Stimulated activated CD8-positive, alpha-beta memory T cell treated with anti-CD3 and anti-CD28 coated beads, Interleukin-15, amount 100 ng/mL, for 48 hours (primary cell): Measurements from ENCODE around the gene MBD6.
"Not testable (repeated sequence)": the region's sequence is repeated elsewhere in the genome, so short reads cannot be mapped to it uniquely, and the experiment has no call there.

Experiments
- DNase-seq, 2 donors: peaks; one replicate each; pipeline ENCODE4 v3.0.0-alpha.2; 2020; ENCODE audit warnings: low read depth in 2 of 2

The MBD6 gene

GRCh38 chr12:57550641-57551549 is 28.3 kb downstream of the MBD6 start:
- no peak for DNase-seq

- DNase-seq, result no peak
Observed at GRCh38 chr12:57551637-57552305, 29.1 kb downstream of the MBD6 start.

GRCh38 chr12:57552306-57552651 is 29.7 kb downstream of the MBD6 start:
- no peak for DNase-seq

GRCh38 chr12:57552835-57553313 is 30.2 kb downstream of the MBD6 start:
- DNase-seq, result no peak

DNA sequence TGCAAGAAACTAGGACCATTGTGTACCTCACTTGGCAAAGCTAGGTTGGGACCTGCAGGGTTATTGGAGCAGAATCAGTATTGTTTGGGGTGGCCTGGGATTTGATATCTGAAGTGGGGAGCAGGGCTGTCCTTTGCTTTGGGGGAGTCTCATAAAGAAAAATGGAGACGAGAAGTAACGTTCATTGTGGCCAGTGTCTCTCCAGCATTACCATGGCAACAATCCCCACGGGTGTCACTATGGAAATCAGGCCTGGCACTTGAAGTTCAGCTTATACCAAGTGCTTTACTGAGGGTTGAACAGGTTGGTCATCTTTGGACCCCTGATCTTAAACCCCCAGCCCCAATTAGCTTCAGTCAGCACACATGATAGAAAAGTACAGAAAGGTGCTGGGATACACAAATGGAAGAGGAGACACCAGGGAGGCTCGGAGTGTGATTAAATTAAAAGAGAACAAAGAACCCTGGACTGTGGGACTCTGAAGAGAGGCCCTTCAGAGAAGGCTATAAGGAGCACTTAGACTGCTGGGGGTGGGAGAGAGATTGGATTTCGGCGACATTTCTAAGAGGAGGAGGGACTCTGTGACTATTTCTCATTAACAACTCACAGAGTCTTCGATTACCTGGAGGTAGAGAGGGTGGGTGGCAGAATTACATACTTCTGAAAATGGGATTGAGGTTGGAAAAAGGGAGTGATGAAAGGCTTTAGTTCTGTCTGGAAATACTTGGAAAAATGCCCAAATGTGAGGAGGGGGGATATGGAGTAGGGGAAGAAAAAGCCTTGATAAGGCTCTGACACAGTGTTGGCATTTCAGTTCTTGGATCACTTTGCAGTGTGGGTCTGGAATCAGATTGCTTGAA is 30.9 kb downstream of the MBD6 start:
- DNase-seq, result no peak

GRCh38 chr12:57554453-57554852 is 31.8 kb downstream of the MBD6 start:
- DNase-seq, result no peak

DNA sequence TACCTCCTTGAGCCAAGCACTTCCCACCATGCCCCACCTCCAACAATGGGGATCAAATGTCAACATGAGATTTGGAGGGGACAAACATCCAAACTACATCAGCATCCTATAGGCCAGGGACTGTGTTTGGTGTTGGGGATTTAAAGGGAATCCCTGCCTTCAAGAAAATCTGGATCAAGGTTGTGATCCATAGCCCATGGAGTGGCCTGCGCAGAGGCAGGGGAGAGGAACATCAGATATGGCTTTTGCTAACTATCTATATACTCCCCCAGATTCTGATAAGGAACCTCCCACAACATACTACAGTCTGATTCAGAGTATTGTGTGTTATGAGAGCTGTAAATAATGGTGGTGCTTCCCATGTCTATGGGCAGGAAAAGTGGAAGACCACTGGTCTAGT is 32.3 kb downstream of the MBD6 start:
- no peak for DNase-seq

GRCh38 chr12:57558864-57559263 is 36.2 kb downstream of the MBD6 start:
- DNase-seq, result no peak

DNA sequence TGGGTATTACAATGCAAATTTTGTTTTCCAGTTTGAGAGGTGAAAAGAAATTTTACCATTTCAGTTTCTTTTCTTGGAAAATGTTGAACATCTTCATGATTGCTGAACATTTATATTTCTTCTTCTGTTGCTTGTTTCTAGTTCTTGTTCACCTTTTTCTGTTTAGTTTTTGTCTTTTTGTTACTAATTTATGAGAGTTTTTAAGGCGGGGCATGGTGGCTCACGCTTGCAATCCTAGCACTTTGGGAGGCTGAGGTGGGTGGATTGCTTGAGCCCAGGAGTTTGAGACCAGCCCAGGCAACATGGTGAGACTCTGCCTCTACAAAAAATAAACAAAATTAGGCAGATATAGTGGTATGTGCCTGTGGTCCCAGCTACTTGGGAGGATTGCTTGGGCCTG is 37.9 kb downstream of the MBD6 start:
- DNase-seq, result no peak

GRCh38 chr12:57561117-57561516 is 38.5 kb downstream of the MBD6 start:
- not testable (repeated sequence) for DNase-seq

- DNase-seq, result no peak
Observed at GRCh38 chr12:57563358-57563757, 40.7 kb downstream of the MBD6 start.

GRCh38 chr12:57564178-57564740 is 41.6 kb downstream of the MBD6 start:
- DNase-seq, result no peak

DNA sequence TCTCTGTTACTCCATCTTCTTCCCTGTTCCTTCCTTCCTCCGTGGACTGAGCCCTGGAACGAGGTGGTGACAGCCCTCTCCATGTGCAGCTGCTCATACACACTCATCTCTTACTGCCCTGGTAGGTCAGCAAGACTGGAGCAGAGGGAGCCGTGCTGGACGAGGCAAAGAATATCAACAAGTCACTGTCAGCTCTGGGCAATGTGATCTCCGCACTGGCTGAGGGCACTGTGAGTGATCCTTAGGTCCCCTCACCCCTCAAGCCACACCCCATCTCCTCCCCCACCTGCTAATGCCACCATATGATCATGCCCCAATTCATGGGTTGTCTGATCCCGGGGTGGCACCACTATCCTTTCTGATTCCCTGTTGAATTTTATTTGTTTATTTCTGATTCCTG is 46.2 kb downstream of the MBD6 start:
- DNase-seq, result no peak

GRCh38 chr12:57569858-57570257 is 47.2 kb downstream of the MBD6 start:
- no peak for DNase-seq

- DNase-seq, result not testable (repeated sequence)
Observed at GRCh38 chr12:57570438-57570837, 47.8 kb downstream of the MBD6 start.

DNA sequence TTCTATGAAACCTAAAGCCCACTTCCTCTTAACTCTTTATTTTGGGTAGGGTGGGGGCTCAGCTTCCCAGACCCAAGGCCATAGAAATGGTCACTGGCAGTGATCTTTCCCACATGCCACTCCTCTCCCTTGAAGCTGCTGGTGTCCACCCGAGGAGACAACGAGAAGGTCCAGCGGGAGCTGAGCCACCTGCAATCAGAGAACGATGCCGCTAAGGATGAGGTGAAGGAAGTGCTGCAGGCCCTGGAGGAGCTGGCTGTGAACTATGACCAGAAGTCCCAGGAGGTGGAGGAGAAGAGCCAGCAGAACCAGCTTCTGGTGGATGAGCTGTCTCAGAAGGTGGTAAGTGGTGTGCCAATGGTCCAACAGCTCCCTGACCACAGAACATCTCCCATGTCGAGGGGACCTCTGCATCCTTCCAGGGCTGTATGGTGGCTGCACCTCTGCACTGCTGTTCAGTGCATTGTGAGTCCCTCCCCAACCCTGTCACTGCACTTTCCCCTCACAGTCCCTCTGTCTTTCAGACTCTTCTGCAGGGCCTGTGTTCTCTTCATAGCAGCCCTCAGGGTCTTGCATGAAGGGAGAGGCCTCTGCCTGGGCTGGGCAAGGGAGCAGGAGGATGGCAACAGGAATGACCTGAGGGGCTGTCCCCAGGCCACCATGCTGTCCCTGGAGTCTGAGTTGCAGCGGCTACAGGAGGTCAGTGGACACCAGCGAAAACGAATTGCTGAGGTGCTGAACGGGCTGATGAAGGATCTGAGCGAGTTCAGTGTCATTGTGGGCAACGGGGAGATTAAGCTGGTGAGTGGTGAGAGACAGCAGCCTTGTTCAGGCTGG is 49.5 kb downstream of the MBD6 start:
- no peak for DNase-seq

DNA sequence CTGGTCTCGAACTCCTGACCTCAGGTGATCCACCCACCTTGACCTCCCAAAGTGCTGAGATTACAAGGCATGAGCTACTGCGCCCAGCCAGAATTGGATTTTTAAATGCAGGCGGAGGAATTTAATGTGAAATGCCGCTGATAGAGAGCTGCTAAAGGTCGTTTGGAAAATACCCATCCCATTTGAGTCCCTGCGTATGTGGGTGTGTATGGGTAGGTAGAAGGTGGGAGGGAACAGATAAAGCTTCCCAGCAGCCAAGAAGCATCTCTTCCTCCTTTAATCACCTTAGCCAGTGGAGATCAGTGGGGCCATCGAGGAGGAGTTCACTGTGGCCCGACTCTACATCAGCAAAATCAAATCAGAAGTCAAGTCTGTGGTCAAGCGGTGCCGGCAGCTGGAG is 52.2 kb downstream of the MBD6 start:
- no peak for DNase-seq

DNA sequence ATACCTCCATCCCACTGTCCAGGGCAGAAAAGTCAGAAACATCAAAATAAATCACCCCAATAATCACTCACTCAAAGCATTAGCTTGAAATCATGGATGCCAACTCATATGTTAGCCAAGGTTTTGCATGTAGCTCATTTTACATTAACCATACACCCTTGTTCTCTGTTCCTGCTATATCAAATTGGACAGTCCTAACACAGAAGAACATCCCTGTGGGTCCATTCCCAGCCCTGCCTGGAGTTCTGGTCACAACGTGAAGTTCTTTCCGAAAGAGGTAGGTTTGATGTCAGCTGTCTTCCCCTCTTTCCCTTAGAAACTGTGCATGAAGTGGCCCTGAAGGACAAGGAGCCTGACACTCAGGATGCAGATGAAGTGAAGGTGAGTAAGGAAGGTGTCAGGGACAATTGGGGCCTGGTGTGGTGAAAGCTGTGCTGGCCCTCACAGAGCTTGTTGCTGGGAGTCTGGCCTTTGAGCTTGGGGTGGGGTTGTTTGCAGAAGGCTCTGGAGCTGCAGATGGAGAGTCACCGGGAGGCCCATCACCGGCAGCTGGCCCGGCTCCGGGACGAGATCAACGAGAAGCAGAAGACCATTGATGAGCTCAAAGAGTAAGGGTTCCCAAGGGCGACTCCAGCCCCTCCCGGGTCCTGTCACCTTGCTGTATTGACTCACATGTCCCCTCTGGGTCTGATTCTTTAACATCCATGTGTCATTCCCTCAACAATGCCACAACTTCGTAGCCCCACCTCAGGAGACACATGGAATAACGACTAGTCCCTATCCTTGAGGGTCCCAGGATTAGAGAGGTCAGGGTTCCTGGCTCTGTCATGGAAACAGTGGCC is 53.4 kb downstream of the MBD6 start:
- DNase-seq, result no peak

GRCh38 chr12:57576613-57577160 is 54.1 kb downstream of the MBD6 start:
- DNase-seq, result no peak
